Astrocyte of the spinal cord (primary cell): ENCODE measurements around the gene GALNT16.

Experiments used
- DNase-seq: peaks from one replicate; pipeline ENCODE4 v3.0.0; 2011; ENCODE audit warnings: low read depth, low spot score
- H3K4me3 ChIP-seq: 2 replicates; pipeline ENCODE4 v1.5.1; 2011; ENCODE audit warnings: low read depth, mild to moderate bottlenecking, low read length, moderate library complexity
- in situ Hi-C: cut with HindIII; loops from 2 replicates; pipeline ENCODE4 v1.10.0; 2017; ENCODE audit warnings: low sequenced_read_pairs
- TF ChIP-seq, protein P1 (sequence below): IDR thresholded peaks from 2 replicates; pipeline ENCODE4 v1.5.1; 2012; ENCODE audit warnings: low read depth, mild to moderate bottlenecking, low read length, inconsistent platforms

The GALNT16 gene

DNA sequence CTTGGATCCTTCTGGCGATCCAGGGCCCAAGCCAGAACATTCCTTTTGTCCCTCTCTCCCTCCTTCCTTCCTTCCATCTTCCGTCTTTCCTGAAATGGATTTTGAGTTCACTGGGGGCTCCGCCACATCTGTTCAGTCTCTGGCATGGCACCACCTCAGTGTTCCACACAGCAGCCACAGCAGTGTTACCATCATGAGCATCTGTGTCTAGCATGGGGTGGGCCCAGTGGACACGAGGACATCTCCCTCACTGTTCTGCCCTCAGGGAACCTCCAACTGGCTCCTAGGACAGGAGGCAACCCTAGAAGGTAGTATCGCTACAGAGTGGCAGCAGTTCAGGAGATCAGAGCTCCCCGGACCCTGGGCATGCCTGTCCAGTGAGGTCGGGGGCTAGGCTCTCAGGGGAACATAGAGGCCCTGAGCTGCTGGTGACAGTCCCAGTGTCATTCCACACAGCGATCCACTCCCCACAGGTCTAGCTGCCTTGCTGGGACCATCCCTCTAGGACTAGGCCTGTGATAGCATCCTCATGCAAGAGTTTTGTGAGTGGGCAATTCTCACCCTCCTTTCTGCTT is 59.0 kb downstream of the GALNT16 start:
- no peak for DNase-seq
- TF ChIP-seq, protein P1, sequence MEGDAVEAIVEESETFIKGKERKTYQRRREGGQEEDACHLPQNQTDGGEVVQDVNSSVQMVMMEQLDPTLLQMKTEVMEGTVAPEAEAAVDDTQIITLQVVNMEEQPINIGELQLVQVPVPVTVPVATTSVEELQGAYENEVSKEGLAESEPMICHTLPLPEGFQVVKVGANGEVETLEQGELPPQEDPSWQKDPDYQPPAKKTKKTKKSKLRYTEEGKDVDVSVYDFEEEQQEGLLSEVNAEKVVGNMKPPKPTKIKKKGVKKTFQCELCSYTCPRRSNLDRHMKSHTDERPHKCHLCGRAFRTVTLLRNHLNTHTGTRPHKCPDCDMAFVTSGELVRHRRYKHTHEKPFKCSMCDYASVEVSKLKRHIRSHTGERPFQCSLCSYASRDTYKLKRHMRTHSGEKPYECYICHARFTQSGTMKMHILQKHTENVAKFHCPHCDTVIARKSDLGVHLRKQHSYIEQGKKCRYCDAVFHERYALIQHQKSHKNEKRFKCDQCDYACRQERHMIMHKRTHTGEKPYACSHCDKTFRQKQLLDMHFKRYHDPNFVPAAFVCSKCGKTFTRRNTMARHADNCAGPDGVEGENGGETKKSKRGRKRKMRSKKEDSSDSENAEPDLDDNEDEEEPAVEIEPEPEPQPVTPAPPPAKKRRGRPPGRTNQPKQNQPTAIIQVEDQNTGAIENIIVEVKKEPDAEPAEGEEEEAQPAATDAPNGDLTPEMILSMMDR = no peak
- in situ Hi-C loops = no loop called here
- H3K4me3 ChIP-seq = no peak overlapping the region

DNA sequence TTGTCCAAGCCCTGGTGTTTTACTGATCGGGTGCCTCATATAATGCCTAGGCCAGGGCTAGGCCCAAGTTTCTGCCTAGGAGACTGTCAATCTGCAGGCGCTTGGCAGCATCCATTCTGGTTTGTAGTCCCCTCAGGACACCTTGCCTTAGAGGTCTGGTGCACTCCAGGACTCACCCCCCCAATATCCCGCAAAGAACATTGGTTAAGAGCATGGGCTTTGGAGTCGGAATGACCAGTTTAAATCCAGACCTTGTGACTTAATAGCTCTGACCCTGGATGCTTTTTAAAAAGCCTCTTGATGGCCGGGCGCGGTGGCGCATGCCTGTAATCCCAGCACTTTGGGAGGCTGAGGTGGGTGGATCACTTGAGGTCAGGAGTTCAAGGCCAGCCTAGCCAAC is 60.0 kb downstream of the GALNT16 start:
- no peak for DNase-seq
- in situ Hi-C loops = no loop called here
- no peak overlapping the region for H3K4me3 ChIP-seq
- TF ChIP-seq, protein P1 = no peak

DNA sequence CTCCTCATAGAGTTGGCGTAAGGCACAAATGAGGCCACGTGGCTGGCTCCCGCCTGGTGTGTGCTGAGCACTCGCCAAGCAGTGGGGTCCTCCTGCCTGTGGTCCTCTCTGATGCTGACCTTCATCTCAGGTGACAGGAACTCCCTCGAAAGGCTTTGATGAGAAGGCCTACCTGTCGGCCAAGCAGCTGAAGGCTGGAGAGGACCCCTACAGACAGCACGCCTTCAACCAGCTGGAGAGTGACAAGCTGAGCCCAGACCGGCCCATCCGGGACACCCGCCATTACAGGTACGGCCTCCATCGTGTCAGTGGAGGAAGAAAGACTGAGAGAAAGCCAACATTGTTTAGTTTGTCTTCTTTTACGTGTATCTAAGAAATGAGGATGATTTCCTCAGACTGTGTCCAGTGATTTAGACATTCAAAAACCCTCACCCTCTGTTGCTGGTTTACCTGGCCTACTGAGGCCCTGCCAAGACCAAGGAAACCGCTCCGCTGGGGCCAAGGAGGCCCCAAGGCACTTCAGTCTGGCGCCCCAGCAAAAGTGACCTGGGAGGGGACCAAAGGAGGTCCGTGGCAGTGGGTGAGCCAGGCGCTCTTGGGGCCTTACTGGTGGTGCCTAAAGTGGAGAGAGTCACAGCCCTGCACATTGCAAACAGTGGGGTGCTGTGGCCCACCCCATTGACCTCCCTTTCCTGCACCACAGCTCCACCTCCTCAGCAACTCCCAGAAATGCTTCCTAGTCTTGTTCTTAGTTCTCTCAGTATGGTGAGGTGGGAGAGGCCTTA is 60.8 kb downstream of the GALNT16 start:
- in situ Hi-C loops = no loop called here
- TF ChIP-seq, protein P1 = no peak
- DNase-seq = no peak
- no peak overlapping the region for H3K4me3 ChIP-seq

DNA sequence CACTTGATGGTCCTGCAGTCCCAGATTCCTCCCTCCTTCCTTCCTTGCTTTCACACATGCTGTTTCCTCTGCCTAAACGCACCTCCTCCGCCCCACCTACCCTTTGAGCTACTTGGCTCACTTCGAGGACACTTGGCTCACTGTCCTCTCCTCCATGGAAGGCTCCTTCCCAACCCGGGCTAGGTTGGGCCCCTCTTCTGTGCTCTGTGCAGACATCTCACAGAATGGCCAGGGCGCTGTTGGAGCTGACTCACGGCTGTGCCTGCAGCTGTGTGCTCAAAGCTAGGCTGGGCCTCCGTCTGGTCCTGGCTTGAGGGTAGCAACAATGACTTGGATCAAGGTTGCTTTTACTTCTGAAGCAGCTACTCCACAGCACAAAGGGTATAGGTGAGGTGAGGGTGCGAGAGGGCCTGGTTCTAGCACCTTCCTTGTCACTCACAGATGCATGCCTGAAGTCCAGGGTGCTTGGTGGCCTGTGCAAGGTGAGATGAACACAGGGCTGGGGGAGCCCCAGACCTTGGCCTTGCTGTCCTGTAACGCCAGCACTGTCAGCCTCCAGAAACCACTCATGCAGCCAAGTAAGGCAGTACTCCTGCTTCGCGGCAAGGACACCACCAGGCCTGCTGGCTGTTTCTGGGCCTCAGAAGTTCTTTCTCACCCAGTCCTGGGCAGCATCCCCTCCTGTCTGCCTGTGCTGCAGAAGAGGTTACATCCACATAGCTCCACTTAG is 61.8 kb downstream of the GALNT16 start:
- in situ Hi-C loops = no loop called here
- TF ChIP-seq, protein P1 = no peak
- no peak overlapping the region for H3K4me3 ChIP-seq
- DNase-seq = no peak

DNA sequence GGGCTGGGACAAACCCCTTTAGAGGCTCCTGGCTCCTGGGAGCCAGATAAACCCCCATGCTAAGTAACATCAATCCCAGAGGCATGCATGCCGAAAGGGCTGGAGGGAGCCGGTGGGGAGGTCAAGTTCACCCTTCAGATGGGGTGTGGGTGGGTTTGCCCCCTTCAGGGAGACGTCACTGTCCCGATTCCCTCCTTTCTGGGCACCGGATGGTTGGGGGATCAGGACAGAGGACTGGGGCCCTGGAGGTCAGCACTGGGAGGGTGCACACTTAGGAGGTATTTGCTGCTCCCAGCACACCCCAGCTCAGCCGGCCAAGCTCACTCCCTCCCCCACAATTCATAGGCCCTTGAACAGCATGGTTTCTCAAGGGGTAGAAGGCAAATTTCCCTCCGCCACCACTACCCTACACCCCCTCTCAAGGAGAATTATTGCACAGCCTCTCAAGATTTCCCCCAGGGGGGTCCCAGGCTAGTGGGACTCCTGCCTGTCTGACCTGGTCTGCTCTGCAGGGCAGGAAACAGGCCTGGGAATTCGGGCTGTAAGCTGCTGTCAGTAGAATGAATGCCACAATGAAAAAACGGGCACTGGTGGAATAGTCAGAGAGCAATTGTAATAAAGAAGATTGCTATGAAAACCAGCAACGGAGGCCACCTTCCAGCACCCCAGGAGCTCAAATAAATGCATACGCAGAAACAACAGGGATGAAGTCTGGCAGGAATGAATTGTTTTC is 63.5 kb downstream of the GALNT16 start:
- no peak for DNase-seq
- no peak overlapping the region for H3K4me3 ChIP-seq
- in situ Hi-C loops = no loop called here
- TF ChIP-seq, protein P1 = no peak

DNA sequence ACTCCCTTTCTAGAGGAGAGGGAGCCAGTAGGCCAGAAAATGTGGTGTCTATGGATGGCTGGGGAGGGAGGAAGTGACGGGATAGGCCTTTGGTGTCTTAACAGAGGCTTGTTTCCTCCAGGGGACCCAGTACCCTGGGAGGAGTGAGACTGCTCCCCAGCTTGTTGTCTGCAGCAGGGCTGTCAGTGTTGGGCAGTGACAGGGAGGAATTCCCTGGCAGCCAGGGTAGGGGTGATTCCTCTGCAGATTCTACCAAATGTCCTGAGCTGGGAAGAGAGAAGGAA is 64.0 kb downstream of the GALNT16 start:
- no peak for DNase-seq
- in situ Hi-C loops = no loop called here
- TF ChIP-seq, protein P1 = no peak
- no peak overlapping the region for H3K4me3 ChIP-seq
